G401 (cell line): ENCODE data around the gene ERC2. TPM values are rescaled to one million over a fixed set of nuclear protein-coding genes. Genes with fewer than 3 reads are reported as not detected.

Experiments used
- DNase-seq: peaks from one replicate; pipeline ENCODE4 v3.0.0-alpha.2; 2015; ENCODE audit warnings: low spot score
- in situ Hi-C: cut with HindIII; loops from 2 replicates; pipeline ENCODE4 v1.10.0; 2016; ENCODE audit warnings: low sequenced_read_pairs, mixed read lengths
- total RNA-seq: library from RNA; depleted of rRNA; stranded (reverse); fragments of >200 nt; shearing (Covaris generic); gene quantifications from 2 replicates; pipeline ENCODE4 v1.2.3, GENCODE V29; 2014

Gene ERC2
- total RNA-seq, 1 experiment from 2014 or later = 3.8 TPM

DNA sequence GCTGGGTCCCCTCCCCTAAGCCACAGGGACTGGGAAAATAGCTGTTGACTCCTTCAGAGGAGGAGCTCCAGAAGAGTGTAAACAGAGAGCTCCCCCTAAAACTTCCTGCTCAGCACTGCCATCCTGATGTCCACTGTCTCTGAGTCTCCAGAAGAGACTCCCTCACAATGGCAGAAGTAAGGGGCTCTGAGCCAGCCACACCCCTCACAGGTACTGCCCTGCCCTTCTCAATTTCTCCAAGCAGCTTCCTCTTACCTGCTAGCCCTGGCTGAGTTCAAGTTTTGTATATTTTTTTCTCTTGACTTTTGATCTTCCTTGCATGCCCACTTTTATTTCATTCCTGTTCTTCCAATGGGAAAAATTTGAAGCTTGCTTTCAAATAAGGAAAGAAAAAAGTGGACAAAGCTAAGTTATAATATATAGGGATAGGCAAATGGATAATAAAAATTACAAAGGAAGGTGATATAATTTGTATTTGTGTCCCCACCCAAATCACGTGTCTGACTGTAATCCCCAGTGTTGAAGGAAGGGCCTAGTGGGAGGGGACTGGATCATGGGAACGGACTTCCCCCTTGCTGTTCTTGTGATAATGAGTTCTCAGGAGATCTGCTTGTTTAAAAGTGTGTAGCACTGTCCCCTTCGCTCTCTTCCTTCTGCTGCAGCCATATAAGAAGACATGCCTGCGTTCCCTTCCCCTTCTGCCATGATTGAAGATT, 539.0 kb downstream of the ERC2 start:
- DNase-seq = no peak
- in situ Hi-C loops = no loop called here

DNA sequence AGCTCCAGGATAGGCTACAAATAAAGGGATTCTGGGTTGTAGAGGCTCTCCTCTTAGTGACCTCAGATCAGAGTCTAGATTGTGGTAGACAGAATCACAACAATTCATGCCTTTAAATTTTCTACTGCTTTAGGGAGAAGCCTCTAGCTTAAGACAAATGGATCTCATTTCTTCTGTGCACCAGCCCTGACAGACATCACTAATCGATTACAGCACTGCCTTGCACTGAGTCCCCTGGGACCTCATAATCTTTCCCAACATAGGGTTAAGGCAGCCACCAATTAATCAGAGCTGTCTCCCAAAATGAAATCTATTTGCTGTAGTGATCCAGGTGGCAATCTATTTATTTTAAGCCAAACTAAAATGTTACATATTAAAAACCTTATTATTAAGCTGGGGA, 544.6 kb downstream of the ERC2 start:
- in situ Hi-C loops = no loop called here
- DNase-seq = no peak

DNA sequence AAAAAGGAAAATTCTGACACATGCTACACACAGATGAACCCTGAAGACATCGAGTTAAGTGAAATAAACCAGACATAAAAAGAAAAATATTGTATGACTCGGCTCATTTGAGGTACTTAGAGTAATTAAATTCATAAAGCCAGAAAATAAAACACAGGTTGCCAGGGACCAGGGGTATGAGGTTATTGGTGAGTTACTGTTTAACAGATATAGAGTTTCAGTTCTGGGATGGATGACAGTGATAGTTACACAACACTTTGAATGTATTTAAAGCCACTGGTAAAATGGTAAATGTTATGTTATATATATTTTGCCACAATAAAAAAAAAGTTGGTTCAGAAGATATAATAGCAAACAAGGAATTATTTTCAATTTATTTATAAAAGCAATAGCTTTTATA, 545.1 kb downstream of the ERC2 start:
- DNase-seq = no peak
- in situ Hi-C loops = no loop called here

DNA sequence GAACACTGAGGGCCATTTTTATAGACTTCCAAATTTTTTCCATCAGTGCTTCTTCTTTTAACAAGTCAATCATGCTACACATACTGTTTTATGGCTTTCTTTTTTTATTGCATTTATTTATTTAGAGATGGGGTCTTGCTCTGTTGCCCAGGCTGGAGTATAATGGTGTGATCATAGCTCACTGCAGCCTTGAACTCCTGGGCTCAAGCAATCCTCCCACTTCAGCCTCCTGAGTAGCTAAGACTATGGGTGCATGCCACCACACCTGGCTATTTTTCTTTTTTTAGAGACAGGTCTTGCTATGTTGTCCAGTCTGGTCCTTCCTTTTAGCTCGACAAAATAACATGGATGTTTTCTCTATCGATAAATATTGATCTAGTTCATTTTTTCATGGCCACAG, 555.4 kb downstream of the ERC2 start:
- DNase-seq = no peak
- in situ Hi-C loops = no loop called here

DNA sequence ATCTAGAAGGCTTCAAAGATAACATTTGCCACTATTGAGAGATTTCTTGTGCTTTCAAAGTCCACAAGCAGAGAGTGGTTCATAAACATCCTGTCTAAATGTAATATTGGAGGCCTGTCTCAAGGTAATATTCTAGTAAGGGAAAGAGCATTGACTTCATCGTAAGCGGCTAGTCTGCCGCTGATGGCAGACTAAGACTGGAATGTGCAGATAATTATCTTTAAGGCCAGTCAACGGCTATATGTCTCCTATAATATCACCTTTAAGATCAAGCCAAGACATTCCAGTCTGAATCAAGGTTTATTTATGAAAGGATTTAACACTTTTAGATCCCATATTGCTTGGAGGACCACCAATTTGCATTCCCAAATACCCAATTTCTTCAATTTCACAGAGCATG, 557.0 kb downstream of the ERC2 start:
- DNase-seq = no peak
- in situ Hi-C loops = no loop called here

DNA sequence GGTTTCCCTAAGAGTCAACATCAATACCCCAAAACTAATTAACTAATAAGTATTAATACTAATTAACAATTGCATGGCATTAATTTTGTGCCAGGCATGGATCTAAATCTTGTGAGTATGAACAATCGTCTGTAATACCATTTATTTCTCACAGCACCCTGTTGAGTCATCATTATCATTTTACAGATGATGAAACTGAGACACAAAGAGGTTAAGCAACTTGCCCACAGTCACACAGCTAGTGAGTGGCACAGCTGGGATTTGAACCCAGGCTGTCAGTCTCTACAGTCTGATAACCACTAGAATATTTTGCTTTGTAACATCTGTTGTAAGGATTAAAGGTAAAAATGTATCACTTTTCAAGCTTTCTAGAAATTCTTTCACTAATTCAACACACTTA, 557.7 kb downstream of the ERC2 start:
- in situ Hi-C loops = no loop called here

DNA sequence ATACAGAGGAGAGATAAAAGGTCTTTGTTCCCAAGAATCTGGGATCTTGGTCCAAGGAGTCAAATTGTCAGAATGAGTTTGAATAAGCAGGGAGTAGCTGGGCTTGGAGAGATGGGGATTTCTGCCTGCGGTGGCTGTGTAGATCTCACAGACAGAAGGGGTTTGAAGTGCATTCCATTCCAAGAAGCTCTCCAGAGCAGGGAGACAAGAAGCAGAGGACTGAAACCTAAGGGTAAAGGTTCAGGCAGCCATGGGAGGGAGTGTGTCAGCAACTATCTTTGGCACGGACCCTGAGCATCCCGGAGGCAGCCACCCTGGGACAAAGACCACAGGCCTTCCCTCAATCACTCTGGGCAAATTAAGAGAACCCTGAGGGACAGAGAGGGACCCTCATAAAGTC, 558.9 kb downstream of the ERC2 start:
- in situ Hi-C loops = no loop called here

More for the DNA sequence above, 557.7 kb downstream of the ERC2 start:
- no peak for DNase-seq

DNA sequence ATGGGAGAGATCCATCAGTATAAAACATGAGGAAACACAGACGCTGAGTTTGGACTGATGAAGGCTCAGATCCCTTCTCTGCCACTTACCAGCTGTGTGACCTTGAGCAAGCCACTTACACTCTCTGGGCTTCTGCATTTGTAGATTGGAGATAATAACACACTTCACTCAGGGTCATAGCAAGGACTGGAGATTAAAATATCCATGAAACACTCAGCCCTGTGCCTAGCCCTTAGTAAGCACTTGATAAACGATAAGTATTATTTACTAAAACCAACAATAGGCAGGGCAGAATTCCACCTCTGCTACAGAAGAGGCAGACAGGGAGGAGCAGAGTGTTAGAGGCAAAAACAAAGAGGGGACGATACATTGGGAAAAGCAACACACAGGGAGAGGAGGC, 560.7 kb downstream of the ERC2 start:
- in situ Hi-C loops = no loop called here
- no peak for DNase-seq

More for the DNA sequence above, 558.9 kb downstream of the ERC2 start:
- DNase-seq = no peak

DNA sequence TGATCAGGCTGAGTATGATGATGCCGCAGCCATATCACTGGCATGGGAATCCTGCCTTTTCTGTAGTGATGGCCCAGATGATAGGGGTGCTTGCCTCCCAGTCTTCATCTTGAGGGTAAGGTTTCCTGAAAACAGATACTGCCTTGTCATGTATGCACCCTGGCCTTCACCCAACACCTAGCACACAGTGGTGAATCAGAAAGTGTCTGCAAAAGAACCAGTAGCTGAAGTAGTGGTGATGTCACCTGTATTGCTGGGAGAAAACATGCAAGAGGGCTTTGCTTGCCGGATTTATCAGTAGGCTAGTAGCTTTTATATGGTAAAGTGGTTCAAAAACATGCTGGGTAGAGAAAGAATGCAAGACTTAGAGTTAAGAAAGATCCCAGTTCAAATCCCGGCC, 561.4 kb downstream of the ERC2 start:
- in situ Hi-C loops = no loop called here
- DNase-seq = no peak

DNA sequence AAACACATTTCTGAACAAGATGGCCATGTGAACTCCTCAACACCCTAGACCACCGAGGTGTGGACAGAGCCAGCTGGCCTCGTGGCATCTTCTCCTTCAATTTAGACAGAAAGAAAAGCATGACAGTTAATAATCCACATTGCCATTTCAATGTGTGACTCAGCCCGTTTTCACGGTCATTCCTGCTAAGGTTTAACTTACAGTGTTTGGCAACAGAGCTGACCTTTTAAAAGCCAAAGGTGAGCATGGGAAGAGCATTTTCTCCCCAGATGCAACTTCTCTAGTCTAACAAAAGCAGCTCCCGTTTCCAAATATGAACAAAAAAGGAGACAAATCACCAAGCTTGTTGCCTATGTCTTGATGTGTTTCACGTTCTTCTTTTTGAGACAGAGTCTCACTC, 563.6 kb downstream of the ERC2 start:
- in situ Hi-C loops = no loop called here
- DNase-seq = no peak

DNA sequence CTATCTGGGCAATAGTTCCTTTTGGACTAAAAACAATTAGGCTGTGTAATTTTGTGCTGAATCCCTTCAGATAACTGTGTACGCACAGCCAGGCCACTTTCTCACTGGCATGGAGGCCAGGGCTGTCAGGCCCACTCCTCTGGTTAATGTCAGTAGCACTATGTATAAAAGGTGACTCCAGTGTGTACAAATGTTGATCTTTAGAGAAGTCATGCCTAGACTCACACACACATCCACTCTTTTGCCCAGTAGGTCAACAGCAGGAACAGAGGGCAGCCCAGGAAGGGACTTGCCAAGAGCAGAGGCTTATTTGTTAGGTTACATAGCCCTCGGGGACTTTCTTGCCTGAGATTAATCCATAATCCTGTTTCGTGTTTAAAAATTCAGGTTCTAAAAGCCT, 564.6 kb downstream of the ERC2 start:
- no peak for DNase-seq
- in situ Hi-C loops = no loop called here

DNA sequence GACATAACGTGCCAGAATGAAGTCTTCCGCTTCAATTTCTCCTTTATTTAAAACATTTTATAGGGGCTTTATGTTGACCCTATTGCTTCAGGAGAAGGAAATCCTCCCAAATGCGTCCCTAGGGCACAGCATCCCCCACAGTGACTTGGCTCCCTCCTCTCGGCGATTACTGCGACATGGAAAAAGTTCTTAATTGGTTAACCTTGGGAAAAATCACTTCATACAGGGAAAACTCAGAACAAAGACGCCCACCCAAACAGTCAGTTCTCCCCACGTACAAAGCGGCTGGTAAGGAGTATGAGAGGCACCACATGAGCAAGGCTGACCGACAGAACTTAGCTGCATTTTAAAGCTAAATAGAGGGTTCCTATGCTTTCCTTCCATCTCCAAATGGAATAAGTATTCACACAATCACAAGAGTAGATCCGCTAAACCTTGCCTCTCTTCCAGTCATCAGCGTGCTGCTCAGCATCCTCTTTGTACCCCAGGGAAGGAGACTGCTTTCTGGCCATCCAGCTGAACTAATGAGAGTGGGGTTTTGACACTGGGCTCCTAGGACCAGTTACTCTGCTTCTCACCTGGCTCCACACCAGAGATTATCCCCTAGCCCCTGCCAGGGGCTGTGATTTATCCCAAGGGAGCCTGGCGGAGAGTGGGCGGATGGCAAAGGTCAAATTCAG, 565.9 kb downstream of the ERC2 start:
- DNase-seq = no peak
- in situ Hi-C loops = no loop called here

DNA sequence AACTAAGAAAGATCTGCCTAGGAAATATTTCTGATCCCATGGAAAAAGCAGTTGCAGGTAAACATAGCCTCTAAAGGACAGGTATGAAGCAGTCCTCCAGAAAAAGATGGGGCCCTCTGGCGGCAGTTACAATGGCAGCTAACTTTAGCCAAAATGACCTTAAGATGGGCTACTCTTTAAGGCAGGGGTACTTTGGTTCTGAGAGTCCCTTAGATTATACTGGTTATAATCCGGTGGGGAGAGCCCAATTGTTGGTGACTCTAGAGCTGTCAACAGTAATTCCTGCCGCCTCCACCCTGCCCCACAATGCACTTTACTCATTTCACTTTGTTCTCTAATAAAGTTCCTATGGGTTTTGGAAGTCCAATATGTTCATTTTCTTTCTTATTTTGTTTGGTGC, 568.4 kb downstream of the ERC2 start:
- no peak for DNase-seq
- in situ Hi-C loops = no loop called here

DNA sequence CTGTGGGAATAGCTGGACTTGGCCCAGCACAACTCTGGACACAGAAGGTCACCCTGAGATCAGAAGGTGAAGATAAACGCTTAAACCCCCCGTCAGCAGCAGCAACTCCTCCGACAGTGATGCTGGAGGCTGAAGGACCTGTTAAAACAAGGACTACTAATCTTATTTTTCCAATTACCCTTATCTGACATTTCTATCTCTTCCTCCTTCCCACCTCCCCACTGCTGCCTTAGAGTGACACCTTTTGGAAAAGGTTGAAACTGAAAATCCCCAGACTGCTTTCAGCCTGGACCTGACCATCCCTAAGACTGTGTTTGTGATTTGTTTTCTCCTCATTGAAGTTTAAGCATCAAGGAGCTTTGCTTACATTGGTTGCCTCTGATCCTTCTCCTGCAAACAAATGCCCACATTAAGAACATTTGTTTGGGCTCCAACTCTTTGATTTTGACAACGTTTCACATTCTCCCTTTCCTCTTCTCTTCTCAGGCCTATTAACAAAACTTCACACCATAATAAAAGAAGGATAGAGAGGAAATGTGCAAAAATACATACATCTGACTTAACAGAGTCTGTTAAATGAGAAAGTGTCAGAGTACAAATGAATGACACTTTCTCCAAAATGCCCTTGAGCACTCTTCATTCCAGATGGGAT, 570.6 kb downstream of the ERC2 start:
- DNase-seq = peak; percentile 53
- in situ Hi-C loops = no loop called here

DNA sequence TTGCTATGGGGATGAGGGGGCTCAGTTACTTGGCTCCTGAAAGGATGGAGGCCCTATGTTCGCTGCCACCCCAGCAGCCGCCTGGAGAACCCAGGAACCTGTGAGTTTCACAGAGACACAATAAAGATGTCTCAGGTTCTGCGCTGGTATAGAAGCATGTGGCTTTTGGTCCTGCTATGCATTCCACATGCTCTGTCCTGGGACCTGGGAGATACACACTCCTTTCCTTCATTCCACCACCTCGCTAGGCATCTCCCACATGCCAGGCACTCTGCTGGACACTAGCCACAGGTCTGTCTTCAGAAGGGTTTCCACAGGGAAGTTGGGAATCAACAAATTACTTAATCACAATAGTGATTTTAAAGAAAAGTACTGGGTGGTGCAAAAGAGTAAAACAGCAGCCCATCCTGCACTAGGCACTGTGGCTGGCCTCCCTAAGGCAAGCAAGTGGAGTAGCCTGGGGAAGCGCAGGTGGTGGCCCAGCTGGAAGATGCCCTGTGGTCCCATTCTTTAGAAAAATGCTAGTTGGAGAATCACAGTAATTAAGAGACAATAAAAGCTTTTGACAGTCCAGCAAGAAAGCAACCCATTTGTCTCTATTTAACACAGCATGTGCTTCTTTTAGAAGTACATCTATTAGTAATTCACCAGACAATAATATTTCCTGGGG, 572.2 kb downstream of the ERC2 start:
- DNase-seq = no peak
- in situ Hi-C loops = no loop called here

DNA sequence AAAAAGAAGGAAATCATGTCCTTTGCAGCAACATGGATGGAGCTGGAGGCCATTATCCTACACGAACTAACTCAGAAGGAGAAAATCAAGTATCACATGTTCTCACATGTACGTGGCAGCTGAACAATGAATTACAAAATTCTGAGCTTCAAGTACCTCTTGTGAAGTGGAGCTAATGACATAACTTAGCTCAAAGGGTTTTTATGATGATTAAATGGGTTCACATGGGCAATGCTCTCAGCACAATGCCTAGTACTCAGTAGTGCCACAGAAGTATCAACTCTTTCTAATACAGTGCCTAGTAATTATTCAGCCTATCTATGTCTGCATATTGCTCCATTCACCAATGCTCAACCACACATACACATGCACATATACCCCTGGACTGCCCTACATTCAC, 573.7 kb downstream of the ERC2 start:
- DNase-seq = no peak
- in situ Hi-C loops = no loop called here

DNA sequence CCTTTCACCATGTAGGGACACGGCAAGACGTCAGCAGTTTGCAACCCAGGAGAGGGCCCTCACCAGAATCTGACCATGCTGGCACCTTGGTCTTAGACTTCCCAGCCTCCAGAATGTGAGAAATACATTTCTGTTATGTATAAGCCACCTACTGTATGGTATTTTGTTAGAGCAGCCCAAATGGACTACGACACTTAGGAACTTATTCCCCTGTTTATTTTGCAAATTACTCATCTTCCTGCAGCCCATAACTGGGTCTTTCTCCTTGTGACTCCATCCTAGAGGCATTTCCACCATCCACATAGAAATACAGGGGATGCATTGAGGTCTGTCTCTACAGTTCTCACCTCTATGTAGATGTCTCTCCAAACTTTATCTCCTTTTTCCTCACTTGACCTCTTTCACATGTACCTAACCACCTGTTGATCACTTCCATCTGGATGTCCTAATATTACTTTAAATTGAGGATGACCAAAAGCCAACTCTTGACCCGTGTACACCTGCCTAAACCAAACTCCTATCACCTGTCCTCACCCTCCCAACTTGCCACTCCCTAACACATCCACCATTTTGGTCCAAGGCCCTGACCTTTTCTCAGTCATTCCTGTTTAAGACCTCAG, 575.1 kb downstream of the ERC2 start:
- no peak for DNase-seq
- in situ Hi-C loops = no loop called here

DNA sequence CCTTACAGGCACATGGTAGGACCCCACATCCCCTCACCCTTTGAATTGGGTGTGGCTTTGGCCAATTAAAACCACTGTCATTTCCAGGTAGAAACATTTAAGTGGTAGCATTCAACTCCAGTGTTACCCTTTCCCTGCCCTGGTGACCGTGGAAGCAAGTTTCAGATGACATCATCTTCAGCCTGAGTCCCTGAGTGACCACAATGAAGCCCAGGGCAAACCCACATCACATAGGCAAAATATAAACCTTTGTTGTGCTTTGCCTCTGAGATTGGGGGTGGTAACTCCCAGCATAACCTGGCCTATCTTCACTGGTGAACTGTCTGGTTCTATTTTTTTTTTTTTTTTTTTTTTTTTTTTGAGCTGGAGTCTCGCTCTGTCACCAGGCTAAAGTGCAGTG, 577.2 kb downstream of the ERC2 start:
- no peak for DNase-seq

DNA sequence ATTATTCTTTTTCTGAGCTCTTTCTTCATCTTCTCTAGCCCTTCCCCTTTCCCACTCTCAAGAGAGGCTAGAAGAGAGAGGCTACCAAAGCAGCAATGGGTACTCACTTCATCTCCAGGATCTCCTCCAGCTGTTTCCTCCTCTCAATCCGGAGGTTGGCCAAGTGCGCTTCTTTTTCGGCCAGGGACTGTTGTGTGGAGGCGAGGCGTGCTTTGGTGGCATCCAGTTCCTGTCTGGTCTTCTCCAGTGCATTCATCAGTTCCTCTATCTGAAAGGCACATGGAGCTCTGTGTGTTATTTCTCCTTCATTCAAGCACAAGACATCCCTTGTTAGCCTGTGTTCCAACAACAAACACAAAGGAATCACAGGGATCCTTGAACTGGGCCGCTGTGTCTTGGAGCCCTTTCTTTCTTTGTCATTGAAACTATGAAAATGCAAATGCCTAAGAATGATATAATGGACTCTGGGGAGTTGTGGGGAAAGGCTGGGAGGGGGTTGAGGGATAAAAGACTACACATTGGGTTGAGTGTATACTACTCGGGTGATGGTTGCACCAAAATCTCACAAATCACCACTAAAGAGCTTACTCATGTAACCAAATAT, 579.9 kb downstream of the ERC2 start:
- in situ Hi-C loops = no loop called here
- DNase-seq = no peak

More for the DNA sequence above, 577.2 kb downstream of the ERC2 start:
- in situ Hi-C loops = no loop called here
